GM19438 (cell line): ENCODE results near the gene DACH1.
"Not testable (repeated sequence)": the region's sequence is repeated elsewhere in the genome, so short reads cannot be mapped to it uniquely, and the experiment has no call there.

Experiments used
- ATAC-seq: cut with Tn5 transposase; IDR thresholded peaks from one replicate; pipeline ENCODE4 v1.9.1; 2021; ENCODE audit warnings: low read depth; ENCODE audit not compliant: unreplicated experiment

DACH1 gene

GRCh38 chr13:71867131-71867814 is at the start of gene DACH1:
Gene DACH1, minus strand, starts transcription at chr13:71867204.
- ATAC-seq: no peak

DNA sequence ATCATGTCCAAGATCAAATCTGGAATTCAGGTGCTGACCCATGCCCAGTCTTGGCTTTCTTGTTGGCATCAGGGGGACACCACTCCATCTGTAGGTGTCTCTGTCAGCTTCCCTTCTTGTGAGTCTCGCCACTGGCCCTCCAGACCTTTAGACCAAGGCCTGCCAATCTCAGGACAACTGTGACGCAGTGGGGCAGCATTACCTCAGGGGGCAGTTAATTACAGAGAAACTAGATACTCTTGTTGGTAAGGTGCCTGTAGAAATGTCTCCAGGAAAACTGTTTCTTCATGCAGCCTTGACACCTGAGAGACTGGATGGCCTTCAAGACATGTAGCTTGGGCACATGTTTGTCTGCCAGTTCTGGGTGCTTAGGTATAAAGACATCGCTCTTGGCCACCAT is 46.7 kb upstream of the DACH1 start:
- no peak for ATAC-seq

GRCh38 chr13:71912524-71912923 is 45.5 kb upstream of the DACH1 start:
- ATAC-seq: no peak

DNA sequence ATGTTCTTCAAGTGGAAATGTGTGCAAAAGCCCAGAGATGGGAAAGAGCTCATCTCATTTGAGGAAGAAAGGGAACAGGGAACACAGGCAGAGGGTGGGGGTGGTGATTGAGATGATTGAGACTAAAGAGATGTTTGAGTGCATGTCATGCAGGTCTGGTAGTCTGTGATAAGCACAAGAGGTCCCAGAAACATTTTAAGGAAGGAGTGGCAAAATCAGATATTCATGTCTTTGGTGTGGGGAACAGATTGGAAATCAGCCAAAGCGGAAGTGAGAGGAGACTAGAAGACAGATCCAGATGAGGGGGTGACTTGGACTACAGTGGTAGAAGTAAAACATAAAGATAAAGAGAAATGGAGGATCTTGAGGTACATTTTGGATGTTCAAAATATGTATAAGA is 39.4 kb upstream of the DACH1 start:
- ATAC-seq: no peak

DNA sequence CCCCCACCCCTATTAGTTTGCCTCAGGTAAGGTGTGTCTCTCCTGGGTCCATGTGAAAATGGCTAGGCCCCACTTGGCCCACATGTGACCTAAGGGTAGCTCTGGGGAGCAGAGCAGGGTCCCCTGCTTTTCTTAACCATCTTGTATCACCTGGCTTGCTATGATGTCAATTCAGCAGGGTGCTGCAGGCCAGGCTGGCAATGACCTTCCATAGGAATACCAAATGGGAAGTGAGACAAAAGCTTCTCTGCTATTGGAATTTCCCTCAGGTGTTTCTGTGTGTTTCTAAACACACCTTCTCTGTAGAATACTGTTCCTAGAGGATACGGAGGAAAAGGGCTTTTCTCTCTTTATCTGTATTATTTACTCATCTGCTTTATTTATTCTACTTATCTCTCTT is 35.7 kb upstream of the DACH1 start:
- ATAC-seq: no peak

GRCh38 chr13:71893506-71893905 is 26.5 kb upstream of the DACH1 start:
- not testable (repeated sequence) for ATAC-seq

GRCh38 chr13:71886880-71887279 is 19.9 kb upstream of the DACH1 start:
- no peak for ATAC-seq

DNA sequence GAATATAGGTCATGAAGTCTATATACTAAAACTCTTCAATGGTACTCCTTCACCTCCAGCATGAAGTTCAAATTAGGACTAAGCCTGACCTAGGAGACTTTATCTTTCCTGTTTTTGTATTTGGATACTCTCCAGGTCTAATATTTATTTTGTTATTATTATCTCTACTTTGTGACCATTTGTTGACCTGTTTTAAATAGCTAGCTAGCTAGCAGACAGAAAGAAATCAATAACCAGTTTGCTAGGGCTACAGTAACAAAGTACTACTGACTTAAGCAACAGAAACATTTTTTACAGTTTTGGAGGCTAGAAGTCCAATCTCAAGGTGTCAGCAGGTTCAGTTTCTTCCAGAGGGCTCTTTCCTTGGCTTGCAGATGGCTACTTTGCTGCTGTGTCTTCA is 15.1 kb upstream of the DACH1 start:
- no peak for ATAC-seq

- no peak for ATAC-seq
Observed at GRCh38 chr13:71880753-71881541, 13.9 kb upstream of the DACH1 start.

GRCh38 chr13:71879808-71880344 is 12.9 kb upstream of the DACH1 start:
- no peak for ATAC-seq

DNA sequence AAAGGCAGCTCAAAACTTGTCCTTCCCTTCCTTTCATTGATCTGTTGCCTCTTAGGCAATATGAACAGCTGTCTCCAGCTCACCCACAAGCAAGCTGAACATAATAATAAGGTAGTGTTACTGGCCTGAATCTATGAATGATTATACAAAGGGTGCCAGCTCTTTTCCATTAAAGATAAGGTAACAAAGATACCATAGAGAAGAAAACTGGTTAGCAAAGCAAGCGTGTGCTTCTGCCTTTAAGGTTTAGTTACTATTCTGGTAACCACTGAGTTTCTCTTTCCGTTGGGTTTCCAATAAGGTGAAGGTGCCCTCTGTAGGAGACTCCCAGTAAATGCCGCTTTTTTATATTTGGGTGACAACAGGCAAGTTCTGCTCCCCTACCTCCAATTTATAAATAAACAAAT is 12.1 kb upstream of the DACH1 start:
- ATAC-seq: peak; percentile 72

- no peak for ATAC-seq
Observed at GRCh38 chr13:71877256-71877653, 10.3 kb upstream of the DACH1 start.

GRCh38 chr13:71876648-71877255 is 9.7 kb upstream of the DACH1 start:
- ATAC-seq: no peak

DNA sequence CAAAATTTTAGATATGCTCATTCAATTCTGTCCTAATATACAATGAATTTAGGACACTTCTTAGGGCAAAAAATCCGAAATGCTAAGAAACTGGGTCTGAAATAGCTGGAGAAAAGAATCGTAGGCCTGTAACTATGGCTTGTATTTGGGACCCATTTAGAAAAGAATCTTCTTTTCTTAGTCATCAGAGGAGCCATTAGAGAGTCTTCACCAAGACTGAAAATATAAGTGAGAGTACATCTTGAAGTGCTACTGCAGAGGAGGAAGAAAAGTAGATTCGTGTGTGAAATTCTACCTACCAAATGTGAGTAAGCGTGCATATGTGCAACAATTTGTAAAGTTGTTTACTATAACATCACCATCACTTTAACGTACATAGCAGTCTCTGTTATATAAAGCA is 8.8 kb upstream of the DACH1 start:
- ATAC-seq: no peak

DNA sequence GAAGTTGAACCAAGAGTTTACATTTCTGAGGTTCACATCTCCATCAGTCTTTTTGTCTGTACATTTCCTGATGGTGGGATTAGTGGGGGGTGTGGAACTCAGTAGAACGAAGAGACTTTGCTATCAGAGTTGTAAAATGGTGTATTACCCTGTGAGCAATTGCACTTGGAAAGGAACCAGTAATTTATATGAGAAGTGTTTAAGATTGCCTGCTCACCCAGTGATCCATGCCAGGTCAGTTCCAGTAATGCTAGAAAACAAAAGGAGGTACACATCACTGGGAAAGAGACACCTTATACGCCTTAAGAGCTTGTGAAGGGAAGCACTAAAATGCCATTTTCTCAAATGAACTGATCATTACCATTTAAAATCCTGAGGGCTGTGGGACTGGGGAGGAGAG is 7.5 kb upstream of the DACH1 start:
- no peak for ATAC-seq

DNA sequence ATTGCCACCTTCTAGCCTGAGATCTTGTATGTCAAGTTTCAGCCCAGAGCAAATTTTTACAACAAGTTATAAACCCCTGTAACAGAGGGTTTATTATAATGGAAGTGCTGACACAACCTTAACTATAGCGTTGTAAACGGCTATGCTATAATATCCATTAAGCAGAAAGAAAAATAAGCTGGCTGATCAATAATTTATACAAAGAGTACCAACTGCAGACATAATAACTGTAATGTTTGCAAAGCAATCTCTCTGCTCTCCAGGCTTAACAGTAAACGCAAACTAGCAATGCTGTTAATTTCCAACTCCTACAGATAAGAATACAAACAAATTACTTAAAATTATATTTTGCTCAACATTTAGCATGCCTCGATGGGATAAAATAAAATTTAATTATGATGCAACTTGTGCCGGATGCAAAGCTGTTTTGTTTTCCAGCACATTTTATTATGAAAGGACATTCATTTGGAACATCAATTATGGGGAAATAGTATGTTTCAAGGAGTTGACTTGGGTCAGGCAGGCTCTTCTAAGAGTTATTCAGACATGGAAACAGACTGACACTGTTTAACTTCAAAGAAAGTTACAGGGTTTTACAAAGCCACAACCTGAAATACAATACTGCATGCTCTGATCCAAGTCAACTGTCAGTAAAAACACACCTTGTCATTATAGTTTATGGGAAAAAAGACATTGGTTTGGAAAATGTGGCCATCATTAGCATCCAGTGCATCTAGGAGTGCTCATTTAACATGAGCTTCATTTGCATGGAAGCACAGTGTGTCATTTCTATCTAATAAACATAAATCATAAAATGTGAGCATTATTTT is 6.6 kb upstream of the DACH1 start:
- ATAC-seq: no peak

DNA sequence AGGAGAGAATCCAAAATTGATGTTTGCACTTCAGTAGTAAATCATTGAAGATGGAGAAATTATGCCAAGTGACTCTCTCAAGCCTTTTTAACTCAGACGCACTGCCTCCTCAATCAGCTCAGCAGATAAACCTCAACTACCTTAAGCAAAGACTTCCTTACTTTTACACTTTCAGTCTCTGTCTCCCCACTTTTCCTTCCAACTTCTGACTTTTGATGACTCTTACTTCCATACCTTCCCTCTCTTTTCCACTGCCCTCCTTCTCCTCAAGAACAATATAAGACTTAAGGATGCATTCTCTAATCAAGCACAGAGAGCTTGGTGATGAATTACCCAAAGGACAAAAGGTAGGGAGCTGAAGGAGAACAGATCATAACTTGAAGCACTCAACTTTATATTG is 4.8 kb upstream of the DACH1 start:
- ATAC-seq: no peak

GRCh38 chr13:71871176-71871754 is 4.3 kb upstream of the DACH1 start:
- no peak for ATAC-seq

GRCh38 chr13:71870100-71870499 is 3.1 kb upstream of the DACH1 start:
- no peak for ATAC-seq

DNA sequence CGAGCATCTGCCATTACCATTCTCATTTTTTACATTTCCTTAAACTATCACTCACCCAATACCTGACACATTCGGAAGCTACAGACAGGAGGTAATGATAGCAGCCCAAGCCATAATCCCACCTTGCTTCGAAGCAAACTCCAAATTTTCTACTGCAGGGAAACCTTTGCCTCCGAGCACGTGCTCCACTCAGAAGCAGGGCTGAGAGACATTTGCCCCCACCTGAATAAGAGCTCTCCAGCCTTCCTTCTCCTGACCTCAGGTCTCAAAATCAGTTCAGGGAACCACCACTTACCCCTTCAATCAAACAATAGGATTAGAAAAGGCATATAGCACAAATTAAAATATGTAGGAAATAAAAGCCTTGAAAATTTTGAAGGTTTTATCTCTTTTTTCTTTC is 2.3 kb upstream of the DACH1 start:
- ATAC-seq: no peak
